Suprapubic skin (tissue), 4 donors: ENCODE data around the gene MPZ. TPM values are rescaled to one million over a fixed set of nuclear protein-coding genes. Genes with fewer than 3 reads are reported as not detected.

ENCODE experiments used
- DNase-seq, 2 donors: peaks; one replicate each; pipeline ENCODE4 v3.0.0-alpha.2; 2019; ENCODE audit warnings: low spot score in 2 of 2
- H3K27ac ChIP-seq: fragments of 200-600 bp; sonication (generic); one replicate; pipeline ENCODE4 v1.5.1; 2019
- H3K27me3 ChIP-seq: fragments of 200-600 bp; sonication (generic); one replicate; pipeline ENCODE4 v1.5.1; 2019
- H3K36me3 ChIP-seq: fragments of 200-600 bp; sonication (generic); one replicate; pipeline ENCODE4 v1.5.1; 2019
- H3K4me1 ChIP-seq: fragments of 200-600 bp; sonication (generic); one replicate; pipeline ENCODE4 v1.5.1; 2019
- H3K4me3 ChIP-seq: fragments of 200-600 bp; sonication (generic); one replicate; pipeline ENCODE4 v1.5.1; 2019; ENCODE audit warnings: mild to moderate bottlenecking
- H3K9me3 ChIP-seq: fragments of 200-600 bp; sonication (generic); one replicate; pipeline ENCODE4 v1.5.1; 2019
- CTCF ChIP-seq, 2 donors: fragments of 200-600 bp in 1 of 2; fragments of 450-650 bp in 1 of 2; sonication (generic) in 1 of 2; IDR thresholded peaks; one replicate each; pipeline ENCODE4 v1.5.1; 2016 to 2019; ENCODE audit warnings: antibody characterized with exemption in 2 of 2, mild to moderate bottlenecking in 1 of 2, moderate library complexity in 1 of 2
- EP300 ChIP-seq: sonication (generic); formaldehyde crosslinking; IDR thresholded peaks from one replicate; pipeline ENCODE4 v1.6.1; 2017; ENCODE audit warnings: antibody characterized with exemption
- POLR2A ChIP-seq, 2 donors: fragments of 450-650 bp; IDR thresholded peaks; one replicate each; pipeline ENCODE4 v1.6.1; 2017; ENCODE audit warnings: antibody characterized with exemption in 2 of 2, mild to moderate bottlenecking in 2 of 2, moderate library complexity in 2 of 2
- POLR2AphosphoS5 ChIP-seq, 3 donors: sonication (generic); formaldehyde crosslinking; IDR thresholded peaks; one replicate each; pipeline ENCODE4 v1.6.1; 2017; ENCODE audit warnings: antibody characterized with exemption in 3 of 3
- WGBS: methylation state at CpG from one replicate; pipeline ENCODE4 v1.1.5; 2018; 5-methylcytosine and 5-hydroxymethylcytosine counted together
- total RNA-seq, 4 donors: library from RNA; depleted of rRNA; stranded (reverse); fragments of >200 nt; gene quantifications; one replicate each; pipeline ENCODE4 v1.1.0, GENCODE V29; 2016

MPZ gene
- total RNA-seq, 4 donors from 2014 or later = 2.0 to 3.9 (median 2.7) TPM

GRCh38 chr1:161267321-161267720 lies 42.4 kb downstream of the MPZ start:
- Histone ChIP-seq H3K9me3 (no peaks in the 10 kb centered on the region), H3K27ac (no peak overlapping the region), H3K4me1 (no peaks in the 10 kb centered on the region), H3K36me3 (no peaks in the 10 kb centered on the region), H3K4me3 (no peak overlapping the region), H3K27me3 (no peaks in the 10 kb centered on the region)
- DNase-seq = no peak
- WGBS = 73% methylated on average over 3 of the region's 3 CpGs
- TF ChIP-seq POLR2AphosphoS5 (IDR thresholded peaks at IDR 0.05) = no peak
- no peak for TF ChIP-seq EP300
- TF ChIP-seq CTCF (IDR thresholded peaks at IDR 0.05) = no peak
- TF ChIP-seq POLR2A (IDR thresholded peaks at IDR 0.05) = no peak

GRCh38 chr1:161266836-161267235 lies 42.9 kb downstream of the MPZ start:
- Histone ChIP-seq H3K27ac (no peak overlapping the region), H3K4me3 (no peak overlapping the region), H3K27me3 (no peaks in the 10 kb centered on the region), H3K36me3 (no peaks in the 10 kb centered on the region), H3K9me3 (no peaks in the 10 kb centered on the region), H3K4me1 (no peaks in the 10 kb centered on the region)
- no peak for TF ChIP-seq CTCF (IDR thresholded peaks at IDR 0.05)
- no peak for TF ChIP-seq POLR2A (IDR thresholded peaks at IDR 0.05)
- TF ChIP-seq POLR2AphosphoS5 (IDR thresholded peaks at IDR 0.05) = no peak
- TF ChIP-seq EP300 = no peak
- 74% methylated on average over 2 of the region's 2 CpGs for WGBS
- DNase-seq = no peak

- WGBS = 76% methylated on average over 3 of the region's 3 CpGs
- H3K9me3 ChIP-seq = no peaks in the 10 kb centered on the region
- DNase-seq = no peak
- no peak overlapping the region for H3K4me3 ChIP-seq
- H3K36me3 ChIP-seq = no peaks in the 10 kb centered on the region
- peaks cover 4% of the 10 kb centered on the region for H3K27me3 ChIP-seq
- TF ChIP-seq CTCF (IDR thresholded peaks at IDR 0.05) = no peak
- TF ChIP-seq POLR2AphosphoS5 (IDR thresholded peaks at IDR 0.05) = no peak
- no peak for TF ChIP-seq EP300
- no peak for TF ChIP-seq POLR2A (IDR thresholded peaks at IDR 0.05)
- no peak overlapping the region for H3K27ac ChIP-seq
- H3K4me1 ChIP-seq = peaks cover 6% of the 10 kb centered on the region
Observed at GRCh38 chr1:161266202-161266601, 43.6 kb downstream of the MPZ start.

- peaks cover 4% of the 10 kb centered on the region for H3K27me3 ChIP-seq
- 75% methylated on average over 5 of the region's 5 CpGs for WGBS
- H3K27ac ChIP-seq = no peak overlapping the region
- DNase-seq = no peak
- TF ChIP-seq POLR2AphosphoS5 (IDR thresholded peaks at IDR 0.05) = no peak
- no peak for TF ChIP-seq POLR2A (IDR thresholded peaks at IDR 0.05)
- no peak for TF ChIP-seq EP300
- no peak for TF ChIP-seq CTCF (IDR thresholded peaks at IDR 0.05)
- H3K36me3 ChIP-seq = no peaks in the 10 kb centered on the region
- no peaks in the 10 kb centered on the region for H3K9me3 ChIP-seq
- no peak overlapping the region for H3K4me3 ChIP-seq
- peaks cover 15% of the 10 kb centered on the region for H3K4me1 ChIP-seq
Observed at GRCh38 chr1:161265305-161265704, 44.5 kb downstream of the MPZ start.

- Histone ChIP-seq H3K4me3 (no peak overlapping the region), H3K9me3 (peaks cover 8% of the 10 kb centered on the region), H3K27me3 (peaks cover 34% of the 10 kb centered on the region), H3K36me3 (no peaks in the 10 kb centered on the region), H3K4me1 (peaks cover 26% of the 10 kb centered on the region), H3K27ac (no peak overlapping the region)
- TF ChIP-seq POLR2A (IDR thresholded peaks at IDR 0.05) (no peak), CTCF (IDR thresholded peaks at IDR 0.05) (no peak), EP300 (no peak), POLR2AphosphoS5 (IDR thresholded peaks at IDR 0.05) (no peak)
- 66% methylated on average over 12 of the region's 12 CpGs for WGBS
- no peak for DNase-seq
Observed at GRCh38 chr1:161261261-161262235, 48.2 kb downstream of the MPZ start.
